Measurements from ENCODE around the gene CHAT. TPM values are rescaled to one million over a fixed set of nuclear protein-coding genes. Genes with fewer than 3 reads are reported as not detected.

CHAT gene
- total RNA-seq, 2 donors from 2014 or later, result 0.26 TPM; not detected in 1

DNA sequence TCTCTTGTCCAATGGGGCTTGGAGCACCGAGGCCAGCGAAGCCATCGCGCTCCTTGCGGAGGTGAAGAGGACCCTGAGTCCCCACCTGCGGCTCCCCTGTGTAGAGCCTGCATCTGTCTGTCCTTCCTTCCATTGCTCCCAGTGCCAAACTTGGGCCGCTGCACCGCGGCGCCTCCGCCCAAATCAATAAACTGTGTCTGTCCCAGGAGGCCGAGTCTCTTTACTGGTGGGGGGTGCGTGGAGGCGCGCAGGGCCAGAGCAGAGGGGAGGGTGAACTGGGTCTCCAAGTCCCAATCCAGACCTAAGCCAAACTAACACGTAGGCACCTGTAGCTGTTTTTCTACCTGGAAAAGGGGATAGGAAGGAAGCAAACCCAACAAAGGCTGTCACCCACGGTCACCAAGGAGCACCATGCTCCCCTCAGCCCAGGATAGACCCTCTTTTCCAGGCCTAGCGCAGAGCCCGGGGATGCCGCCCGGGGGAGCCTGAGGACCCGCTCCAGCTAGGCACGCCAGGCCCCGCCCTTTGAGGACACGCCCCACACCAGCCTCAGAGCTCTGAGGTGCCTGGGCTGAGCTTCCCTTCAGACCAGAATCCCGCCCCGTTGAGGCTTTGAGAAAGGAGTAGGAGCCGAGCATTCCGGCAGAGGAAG lies 1.2 kb upstream of the CHAT start:
- H3K27ac ChIP-seq, result no peak overlapping the region
- peaks cover 0 to 43% of the 10 kb centered on the region in 2 donors for H3K27me3 ChIP-seq
- no peaks in the 10 kb centered on the region for H3K36me3 ChIP-seq (replicated peaks in 1 of 2; ENCODE audit: insufficient read depth in 1 of 2, low read depth in 2 of 2)
- intact Hi-C loops (cut with DNase I), result no loop called here
- ATAC-seq, result no peak
- peaks cover 37% of the 10 kb centered on the region for H3K4me1 ChIP-seq
- 4% methylated on average over 20 to 29 of the region's 29 CpGs for WGBS, 2 donors
- DNase-seq, result no peak
- H3K4me3 ChIP-seq, result no peak overlapping the region
- H3K9me3 ChIP-seq, result no peaks in the 10 kb centered on the region
- TF ChIP-seq, protein P1, sequence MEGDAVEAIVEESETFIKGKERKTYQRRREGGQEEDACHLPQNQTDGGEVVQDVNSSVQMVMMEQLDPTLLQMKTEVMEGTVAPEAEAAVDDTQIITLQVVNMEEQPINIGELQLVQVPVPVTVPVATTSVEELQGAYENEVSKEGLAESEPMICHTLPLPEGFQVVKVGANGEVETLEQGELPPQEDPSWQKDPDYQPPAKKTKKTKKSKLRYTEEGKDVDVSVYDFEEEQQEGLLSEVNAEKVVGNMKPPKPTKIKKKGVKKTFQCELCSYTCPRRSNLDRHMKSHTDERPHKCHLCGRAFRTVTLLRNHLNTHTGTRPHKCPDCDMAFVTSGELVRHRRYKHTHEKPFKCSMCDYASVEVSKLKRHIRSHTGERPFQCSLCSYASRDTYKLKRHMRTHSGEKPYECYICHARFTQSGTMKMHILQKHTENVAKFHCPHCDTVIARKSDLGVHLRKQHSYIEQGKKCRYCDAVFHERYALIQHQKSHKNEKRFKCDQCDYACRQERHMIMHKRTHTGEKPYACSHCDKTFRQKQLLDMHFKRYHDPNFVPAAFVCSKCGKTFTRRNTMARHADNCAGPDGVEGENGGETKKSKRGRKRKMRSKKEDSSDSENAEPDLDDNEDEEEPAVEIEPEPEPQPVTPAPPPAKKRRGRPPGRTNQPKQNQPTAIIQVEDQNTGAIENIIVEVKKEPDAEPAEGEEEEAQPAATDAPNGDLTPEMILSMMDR (IDR thresholded peaks at IDR 0.05), result no peak
- TF ChIP-seq POLR2A (IDR thresholded peaks at IDR 0.05), result no peak

DNA sequence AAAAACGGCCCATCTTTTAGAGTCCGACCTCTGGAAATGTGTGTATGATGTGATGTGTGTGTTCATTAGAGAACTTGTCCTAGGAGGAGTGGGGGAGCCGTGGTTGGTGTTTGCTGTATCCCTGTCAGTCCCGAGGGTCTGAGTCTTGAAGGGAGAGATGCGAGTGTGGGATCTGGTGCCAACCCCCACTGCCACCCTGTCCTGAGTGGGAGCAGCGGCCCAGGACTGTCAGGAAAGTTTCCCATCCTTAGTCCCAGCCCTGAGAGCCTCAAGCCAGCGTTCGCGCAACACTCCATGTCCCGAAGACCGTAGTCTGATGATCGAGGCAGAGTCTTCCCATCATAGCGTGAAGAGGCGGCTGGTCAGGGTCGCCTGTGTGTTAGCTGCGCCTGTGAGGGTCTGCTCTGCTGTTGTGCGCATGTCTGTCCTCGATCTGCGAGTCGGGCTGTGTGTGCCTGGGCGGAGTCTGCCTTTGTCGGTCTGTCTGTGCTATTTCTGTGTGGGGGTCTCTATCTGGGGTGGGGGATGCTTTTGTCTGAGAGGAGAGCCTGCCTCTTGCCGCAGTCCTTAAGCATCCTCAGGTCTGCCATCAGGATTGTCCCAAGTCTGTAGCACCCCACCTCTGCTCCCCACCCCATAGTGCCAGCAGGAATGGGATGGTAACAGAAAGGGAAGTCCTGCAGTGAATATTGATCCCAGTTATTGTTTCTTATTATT lies 514 bp upstream of the CHAT start:
- H3K36me3 ChIP-seq (replicated peaks in 1 of 2; ENCODE audit: insufficient read depth in 1 of 2, low read depth in 2 of 2), result no peaks in the 10 kb centered on the region
- no peak overlapping the region for H3K4me3 ChIP-seq
- H3K9me3 ChIP-seq, result no peaks in the 10 kb centered on the region
- peaks cover 0 to 36% of the 10 kb centered on the region in 2 donors for H3K27me3 ChIP-seq
- WGBS, 2 donors, result 2 to 4% methylated on average over 15 to 23 of the region's 23 CpGs
- intact Hi-C loops (cut with DNase I), result no loop called here
- DNase-seq (no peak), ATAC-seq (no peak)
- TF ChIP-seq, protein P1 (IDR thresholded peaks at IDR 0.05), result no peak
- TF ChIP-seq POLR2A (IDR thresholded peaks at IDR 0.05), result no peak
- H3K27ac ChIP-seq, result no peak overlapping the region
- peaks cover 37% of the 10 kb centered on the region for H3K4me1 ChIP-seq

DNA sequence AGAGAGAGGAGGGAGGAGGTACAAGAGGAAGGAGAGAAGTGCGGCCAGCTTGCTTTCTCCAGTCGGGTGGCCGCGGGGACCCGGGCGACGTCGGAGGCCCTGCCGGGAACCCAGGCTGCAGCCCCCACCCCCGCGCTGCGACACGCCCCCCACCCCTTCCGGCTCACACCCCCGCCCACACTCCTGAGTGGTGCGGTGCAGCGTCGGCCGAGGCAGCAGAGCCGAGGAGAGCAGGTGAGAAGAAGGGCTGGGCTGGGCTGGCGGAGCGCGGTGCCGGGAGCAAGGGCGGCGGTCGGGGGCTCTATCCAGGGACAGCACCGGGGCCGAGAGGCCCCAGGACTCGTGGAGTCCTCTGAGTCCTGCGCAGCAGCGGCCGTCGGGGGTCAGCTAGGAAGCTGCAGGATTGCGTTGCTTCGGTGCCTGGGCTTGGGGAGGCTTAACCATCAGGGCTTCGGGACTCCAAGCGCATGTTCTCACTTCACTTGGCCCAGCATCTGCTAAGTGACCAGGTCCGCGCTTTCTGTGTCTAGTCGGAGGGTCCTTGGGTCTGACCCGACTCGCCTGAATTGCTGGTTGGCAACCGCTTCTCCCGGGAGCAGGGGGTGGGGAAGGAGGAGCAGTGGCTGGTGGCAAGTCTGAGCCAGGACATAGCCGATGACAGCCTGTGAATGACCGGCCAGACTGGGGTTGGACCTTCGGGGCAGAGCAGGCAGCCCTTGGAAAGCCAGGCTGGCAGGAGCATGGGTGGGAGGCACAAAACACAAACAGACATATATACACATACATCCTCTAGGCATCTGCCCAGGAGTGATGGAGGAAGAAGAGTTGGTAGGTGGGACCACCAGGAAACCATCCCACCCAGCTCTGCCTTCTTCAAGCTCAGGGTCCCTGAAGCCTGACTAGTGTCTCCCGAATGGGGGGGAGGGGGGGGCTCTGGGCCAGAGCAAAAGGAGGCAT lies 683 bp downstream of the CHAT start:
- H3K27ac ChIP-seq, result no peak overlapping the region
- TF ChIP-seq, protein P1 (IDR thresholded peaks at IDR 0.05), result no peak
- TF ChIP-seq POLR2A (IDR thresholded peaks at IDR 0.05), result no peak
- intact Hi-C loops (cut with DNase I), result no loop called here
- peaks cover 36% of the 10 kb centered on the region for H3K4me1 ChIP-seq
- 3 to 6% methylated on average over 35 to 44 of the region's 49 CpGs for WGBS, 2 donors
- peaks cover 0 to 33% of the 10 kb centered on the region in 2 donors for H3K27me3 ChIP-seq
- ATAC-seq, result no peak
- no peak for DNase-seq
- no peaks in the 10 kb centered on the region for H3K9me3 ChIP-seq
- no peaks in the 10 kb centered on the region for H3K36me3 ChIP-seq (replicated peaks in 1 of 2; ENCODE audit: insufficient read depth in 1 of 2, low read depth in 2 of 2)
- no peak overlapping the region for H3K4me3 ChIP-seq

DNA sequence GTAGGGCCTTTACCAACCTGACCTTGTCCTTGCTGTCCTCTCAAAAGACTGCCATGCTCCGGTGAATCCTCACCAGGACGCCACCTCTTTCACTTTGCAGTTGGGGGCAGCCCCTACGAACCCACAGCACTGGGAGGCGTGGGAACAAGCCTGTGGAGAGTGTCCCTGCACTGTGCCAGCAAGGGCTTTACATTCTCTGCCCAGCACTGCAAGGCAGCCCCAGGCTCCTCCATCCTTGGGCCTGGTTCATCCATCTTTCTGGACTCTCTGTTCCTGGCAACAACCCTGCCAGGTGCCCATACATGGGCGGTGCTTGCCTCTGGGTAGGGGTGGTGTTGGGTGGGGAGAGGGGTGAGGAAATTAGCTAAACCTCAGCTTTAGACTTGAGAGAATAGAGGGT lies 1.4 kb downstream of the CHAT start:
- ATAC-seq (no peak), DNase-seq (no peak)
- intact Hi-C loops (cut with DNase I), result no loop called here
- Histone ChIP-seq H3K4me1 (peaks cover 30% of the 10 kb centered on the region), H3K27me3 (peaks cover 0 to 33% of the 10 kb centered on the region in 2 donors), H3K4me3 (no peak overlapping the region), H3K27ac (no peak overlapping the region), H3K36me3 (replicated peaks in 1 of 2; ENCODE audit: insufficient read depth in 1 of 2, low read depth in 2 of 2) (no peaks in the 10 kb centered on the region), H3K9me3 (no peaks in the 10 kb centered on the region)
- WGBS, 2 donors, result 55 to 61% methylated on average over 5 of the region's 5 CpGs
- TF ChIP-seq POLR2A (IDR thresholded peaks at IDR 0.05), result no peak
- TF ChIP-seq, protein P1 (IDR thresholded peaks at IDR 0.05), result no peak

Measured in body of pancreas (tissue), 4 donors.